NCI-H1048 (cell line): ENCODE data around the gene CACNA1S.

Source experiments
- DNase-seq: peaks from one replicate; lab custom pipeline; 2025; lab: John Stamatoyannopoulos, UW

CACNA1S gene

GRCh38 chr1:201140235-201140940 lies 28.2 kb upstream of the CACNA1S start:
- DNase-seq: no peak

GRCh38 chr1:201139756-201140155 lies 27.5 kb upstream of the CACNA1S start:
- DNase-seq: no peak

GRCh38 chr1:201139306-201139705 lies 27.1 kb upstream of the CACNA1S start:
- DNase-seq: no peak

GRCh38 chr1:201138311-201138840 lies 26.1 kb upstream of the CACNA1S start:
- no peak for DNase-seq

- DNase-seq: no peak
These were observed 25.5 kb upstream of the CACNA1S start for GRCh38 chr1:201137579-201138310.

- no peak for DNase-seq
These were observed 24.8 kb upstream of the CACNA1S start for GRCh38 chr1:201137024-201137392.

GRCh38 chr1:201136355-201137023 lies 24.3 kb upstream of the CACNA1S start:
- no peak for DNase-seq

GRCh38 chr1:201134405-201134804 lies 22.2 kb upstream of the CACNA1S start:
- DNase-seq: no peak

GRCh38 chr1:201131398-201131797 lies 19.2 kb upstream of the CACNA1S start:
- no peak for DNase-seq

GRCh38 chr1:201128962-201129361 lies 16.7 kb upstream of the CACNA1S start:
- DNase-seq: no peak

GRCh38 chr1:201128476-201128875 lies 16.2 kb upstream of the CACNA1S start:
- no peak for DNase-seq

- DNase-seq: no peak
These were observed 15.7 kb upstream of the CACNA1S start for GRCh38 chr1:201127755-201128455.

GRCh38 chr1:201126832-201127754 lies 14.9 kb upstream of the CACNA1S start, which contains the start of gene ASCL5:
TSS of gene ASCL5 (minus strand) at chr1:201127184. CDS start at chr1:201115372, 11,812 bp downstream.
- no peak for DNase-seq

- no peak for DNase-seq
These were observed 14.2 kb upstream of the CACNA1S start for GRCh38 chr1:201126463-201126831.

GRCh38 chr1:201125800-201126199 lies 13.6 kb upstream of the CACNA1S start:
- DNase-seq: no peak

- DNase-seq: no peak
These were observed 12.8 kb upstream of the CACNA1S start for GRCh38 chr1:201125019-201125418.

GRCh38 chr1:201123866-201124265 lies 11.6 kb upstream of the CACNA1S start:
- no peak for DNase-seq

GRCh38 chr1:201122321-201122957 lies 10.2 kb upstream of the CACNA1S start:
- no peak for DNase-seq

- no peak for DNase-seq
These were observed 7.3 kb upstream of the CACNA1S start for GRCh38 chr1:201119206-201120197.
